Non-pigmented ciliary epithelial cell (primary cell): ENCODE measurements around the gene NGEF.

Experiments used
- DNase-seq: peaks from one replicate; pipeline ENCODE4 v3.0.0-alpha.2; 2010; ENCODE audit warnings: low read depth

NGEF gene

GRCh38 chr2:232970051-232970450 is 43.0 kb downstream of the NGEF start:
- no peak for DNase-seq

- DNase-seq = no peak
Observed at GRCh38 chr2:232967474-232967873, 45.6 kb downstream of the NGEF start.

GRCh38 chr2:232966122-232966521 is 46.9 kb downstream of the NGEF start:
- no peak for DNase-seq

- no peak for DNase-seq
Observed at GRCh38 chr2:232963913-232964312, 49.1 kb downstream of the NGEF start.

GRCh38 chr2:232960862-232961261 is 52.2 kb downstream of the NGEF start:
- DNase-seq = no peak

GRCh38 chr2:232959139-232959538 is 53.9 kb downstream of the NGEF start:
- no peak for DNase-seq

- DNase-seq = no peak
Observed at GRCh38 chr2:232957657-232958090, 55.4 kb downstream of the NGEF start.

GRCh38 chr2:232955856-232956255 is 57.2 kb downstream of the NGEF start:
- DNase-seq = no peak

GRCh38 chr2:232954691-232955090 is 58.4 kb downstream of the NGEF start:
- no peak for DNase-seq

- DNase-seq = no peak
Observed at GRCh38 chr2:232951891-232952290, 61.2 kb downstream of the NGEF start.

- DNase-seq = no peak
Observed at GRCh38 chr2:232951181-232951580, 61.9 kb downstream of the NGEF start.

GRCh38 chr2:232950751-232951150 is 62.3 kb downstream of the NGEF start:
- DNase-seq = no peak

- DNase-seq = no peak
Observed at GRCh38 chr2:232949016-232949415, 64.0 kb downstream of the NGEF start.

- DNase-seq = no peak
Observed at GRCh38 chr2:232942831-232943230, 70.2 kb downstream of the NGEF start.

- DNase-seq = no peak
Observed at GRCh38 chr2:232941912-232942594, 71.0 kb downstream of the NGEF start.

- no peak for DNase-seq
Observed at GRCh38 chr2:232941400-232941799, 71.7 kb downstream of the NGEF start.

- no peak for DNase-seq
Observed at GRCh38 chr2:232940724-232941123, 72.3 kb downstream of the NGEF start.

- peak; percentile 23 for DNase-seq
Observed at GRCh38 chr2:232937278-232937906, 75.7 kb downstream of the NGEF start.

- no peak for DNase-seq
Observed at GRCh38 chr2:232931636-232932035, 81.4 kb downstream of the NGEF start.

GRCh38 chr2:232930059-232930400 is 83.0 kb downstream of the NGEF start:
- DNase-seq = no peak

GRCh38 chr2:232929303-232930058 is 83.6 kb downstream of the NGEF start:
- no peak for DNase-seq

- no peak for DNase-seq
Observed at GRCh38 chr2:232928551-232929302, 84.3 kb downstream of the NGEF start.
